ENCODE measurements around the gene NELFB.

NELFB gene

GRCh38 chr9:137266585-137267453, 11.7 kb downstream of the NELFB start:
- DNase-seq: no peak

GRCh38 chr9:137267933-137268355, 12.8 kb downstream of the NELFB start:
- DNase-seq: no peak

- no peak for DNase-seq
These were observed 13.5 kb downstream of the NELFB start for GRCh38 chr9:137268538-137269201.

GRCh38 chr9:137269231-137269772, 14.2 kb downstream of the NELFB start:
- no peak for DNase-seq

GRCh38 chr9:137270929-137271695, 16.0 kb downstream of the NELFB start:
- DNase-seq: no peak

- DNase-seq: no peak
These were observed 16.6 kb downstream of the NELFB start for GRCh38 chr9:137271696-137272076.

GRCh38 chr9:137272241-137273094, 17.3 kb downstream of the NELFB start:
- no peak for DNase-seq

- DNase-seq: no peak
These were observed 18.0 kb downstream of the NELFB start for GRCh38 chr9:137273095-137273490.

- DNase-seq: no peak
These were observed 18.6 kb downstream of the NELFB start for GRCh38 chr9:137273611-137274320.

GRCh38 chr9:137275203-137275587, 20.1 kb downstream of the NELFB start:
- no peak for DNase-seq

- DNase-seq: no peak
These were observed 20.7 kb downstream of the NELFB start for GRCh38 chr9:137275588-137276472.

GRCh38 chr9:137276473-137277328, 21.6 kb downstream of the NELFB start:
- peak in 2 of 56 donors; percentile 18 to 27 for DNase-seq

GRCh38 chr9:137277329-137278041, 22.4 kb downstream of the NELFB start, which contains the start of gene TOR4A:
TSS of gene TOR4A (plus strand) at chr9:137277726. CDS start at chr9:137278690, 964 bp downstream.
- DNase-seq: peak in 10 of 56 donors; percentile 8 to 50 (median 33)

- DNase-seq: no peak
These were observed 23.1 kb downstream of the NELFB start for GRCh38 chr9:137278061-137278701.

GRCh38 chr9:137278721-137279711, 23.9 kb downstream of the NELFB start:
- no peak for DNase-seq
